Measurements from ENCODE around the gene TK1. TPM values are rescaled to one million over a fixed set of nuclear protein-coding genes. Genes with fewer than 3 reads are reported as not detected.

Gene TK1
- total RNA-seq, 1 donor: 87.2 TPM

DNA sequence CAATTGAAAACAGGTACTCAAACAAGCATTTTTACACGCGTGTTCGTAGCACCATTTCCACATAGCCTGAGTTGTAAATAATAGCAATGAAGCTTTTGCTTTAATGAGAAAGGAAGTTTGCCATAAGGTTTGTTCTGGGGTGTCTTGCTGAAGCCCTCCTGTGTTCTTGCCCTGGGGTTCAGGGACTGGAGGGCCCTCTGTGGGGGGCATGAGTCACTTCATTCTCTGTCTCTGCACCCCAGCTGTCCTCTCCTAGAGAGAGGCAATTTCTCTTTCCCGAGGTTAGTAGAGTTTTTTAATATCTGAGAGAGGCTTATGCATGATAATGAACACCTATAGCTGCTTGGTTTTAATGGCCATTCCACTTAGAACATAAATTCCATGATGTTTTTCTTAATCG is 9.9 kb upstream of the TK1 start:
- no peak overlapping the region for H3K4me3 ChIP-seq (ENCODE audit: low read depth, low read length)
- TF ChIP-seq, protein P1, sequence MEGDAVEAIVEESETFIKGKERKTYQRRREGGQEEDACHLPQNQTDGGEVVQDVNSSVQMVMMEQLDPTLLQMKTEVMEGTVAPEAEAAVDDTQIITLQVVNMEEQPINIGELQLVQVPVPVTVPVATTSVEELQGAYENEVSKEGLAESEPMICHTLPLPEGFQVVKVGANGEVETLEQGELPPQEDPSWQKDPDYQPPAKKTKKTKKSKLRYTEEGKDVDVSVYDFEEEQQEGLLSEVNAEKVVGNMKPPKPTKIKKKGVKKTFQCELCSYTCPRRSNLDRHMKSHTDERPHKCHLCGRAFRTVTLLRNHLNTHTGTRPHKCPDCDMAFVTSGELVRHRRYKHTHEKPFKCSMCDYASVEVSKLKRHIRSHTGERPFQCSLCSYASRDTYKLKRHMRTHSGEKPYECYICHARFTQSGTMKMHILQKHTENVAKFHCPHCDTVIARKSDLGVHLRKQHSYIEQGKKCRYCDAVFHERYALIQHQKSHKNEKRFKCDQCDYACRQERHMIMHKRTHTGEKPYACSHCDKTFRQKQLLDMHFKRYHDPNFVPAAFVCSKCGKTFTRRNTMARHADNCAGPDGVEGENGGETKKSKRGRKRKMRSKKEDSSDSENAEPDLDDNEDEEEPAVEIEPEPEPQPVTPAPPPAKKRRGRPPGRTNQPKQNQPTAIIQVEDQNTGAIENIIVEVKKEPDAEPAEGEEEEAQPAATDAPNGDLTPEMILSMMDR (IDR thresholded peaks at IDR 0.05; ENCODE audit: insufficient read depth, low read depth, low read length): no peak
- no peak for DNase-seq (ENCODE audit: low read depth)

DNA sequence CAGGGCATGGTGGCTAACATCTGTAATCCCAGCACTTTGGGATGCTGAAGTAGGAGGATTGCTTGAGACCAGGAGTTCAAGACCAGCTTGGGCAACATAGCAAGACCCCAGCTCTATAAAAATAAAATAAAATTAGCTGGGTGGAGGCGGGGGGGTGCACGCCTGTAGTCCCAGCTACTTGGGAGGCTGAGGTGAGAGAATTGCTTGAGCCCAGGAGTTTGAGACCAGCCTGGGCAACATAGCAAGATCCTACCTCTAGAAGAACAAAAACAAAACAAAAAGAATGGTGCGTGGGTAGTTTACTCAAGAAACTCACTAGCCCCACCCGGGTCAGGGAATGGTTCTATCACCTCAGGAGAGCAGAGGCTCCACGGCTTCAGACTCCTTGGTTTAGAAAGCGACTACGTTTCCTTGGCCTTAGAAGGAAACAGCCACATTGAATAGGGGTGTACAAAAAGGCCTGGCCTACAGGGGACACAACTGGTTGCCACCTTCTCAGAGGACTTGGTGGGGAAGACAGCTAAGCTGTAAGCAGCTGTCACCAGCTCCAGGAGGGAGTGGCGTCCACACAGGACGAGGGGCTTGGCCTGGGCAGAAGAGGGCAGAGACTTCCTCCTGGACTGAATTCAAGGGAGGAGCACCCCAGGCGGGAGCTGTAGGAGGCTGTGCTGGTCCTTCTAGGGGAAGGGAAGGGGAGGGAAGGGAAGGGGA is 716 bp downstream of the TK1 start:
- TF ChIP-seq, protein P1 (IDR thresholded peaks at IDR 0.05; ENCODE audit: insufficient read depth, low read depth, low read length): no peak
- peak overlapping the region; percentile 77 for H3K4me3 ChIP-seq (ENCODE audit: low read depth, low read length)
- no peak for DNase-seq (ENCODE audit: low read depth)

DNA sequence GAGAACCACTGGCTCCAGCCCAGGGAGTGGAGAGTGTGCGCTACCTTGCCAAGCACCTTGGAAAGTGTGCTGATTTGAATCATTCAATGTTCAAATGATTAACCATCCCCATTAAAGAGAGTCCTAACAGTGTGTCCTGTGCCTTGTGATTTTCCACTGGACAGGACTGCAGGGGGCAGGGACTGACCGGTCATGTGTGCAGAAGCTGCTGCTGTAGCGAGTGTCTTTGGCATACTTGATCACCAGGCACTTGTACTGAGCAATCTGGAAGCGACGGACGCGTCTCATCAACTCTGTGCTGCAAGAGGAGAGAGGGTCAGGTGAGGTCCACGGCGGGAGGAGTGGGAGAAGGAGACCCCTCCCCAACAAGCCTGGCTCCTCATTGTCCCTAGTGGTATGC is 2.0 kb downstream of the TK1 start:
- TF ChIP-seq, protein P1 (IDR thresholded peaks at IDR 0.05; ENCODE audit: insufficient read depth, low read depth, low read length): no peak
- no peak for DNase-seq (ENCODE audit: low read depth)
- H3K4me3 ChIP-seq (ENCODE audit: low read depth, low read length): no peak overlapping the region

DNA sequence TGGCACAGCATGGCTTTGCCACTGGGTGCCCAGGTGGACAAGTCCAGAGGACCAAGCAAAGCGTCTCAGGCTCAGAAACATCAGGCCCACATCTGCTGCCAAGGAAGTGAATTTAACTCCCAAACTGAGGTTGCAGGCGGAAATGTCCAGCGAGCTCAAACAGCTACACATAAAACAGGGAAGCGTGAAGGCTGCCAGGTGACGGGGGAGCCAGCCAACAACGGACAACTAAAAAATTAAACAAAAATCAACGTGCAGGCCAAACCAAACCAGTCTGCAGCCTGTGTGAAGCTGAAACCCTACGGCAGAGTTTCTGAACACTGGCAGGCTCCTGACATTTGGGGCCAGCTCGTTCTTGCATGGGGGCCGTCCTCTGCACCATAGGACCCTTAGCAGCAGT is 2.5 kb downstream of the TK1 start:
- TF ChIP-seq, protein P1 (IDR thresholded peaks at IDR 0.05; ENCODE audit: insufficient read depth, low read depth, low read length): no peak
- DNase-seq (ENCODE audit: low read depth): no peak
- H3K4me3 ChIP-seq (ENCODE audit: low read depth, low read length): no peak overlapping the region

DNA sequence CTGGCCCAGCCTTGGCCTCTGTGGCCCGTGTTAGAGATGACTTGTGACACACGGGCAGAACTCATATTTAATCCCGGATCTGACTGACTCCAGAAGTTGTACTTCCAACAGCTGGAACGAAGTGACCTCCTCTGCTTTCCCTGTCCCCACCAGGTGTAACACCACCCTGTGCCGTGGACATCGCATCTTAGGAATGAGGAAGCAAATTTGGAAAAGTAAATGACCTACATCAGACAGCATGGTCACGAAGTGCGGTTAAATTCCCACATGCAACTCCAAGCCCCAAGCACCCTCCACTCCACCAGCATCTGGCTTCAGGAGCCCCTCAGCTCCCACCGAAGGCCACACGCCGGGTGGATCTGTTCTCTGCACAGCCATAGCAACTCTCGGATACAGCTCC is 2.9 kb downstream of the TK1 start:
- no peak for DNase-seq (ENCODE audit: low read depth)
- no peak overlapping the region for H3K4me3 ChIP-seq (ENCODE audit: low read depth, low read length)
- TF ChIP-seq, protein P1 (IDR thresholded peaks at IDR 0.05; ENCODE audit: insufficient read depth, low read depth, low read length): no peak

DNA sequence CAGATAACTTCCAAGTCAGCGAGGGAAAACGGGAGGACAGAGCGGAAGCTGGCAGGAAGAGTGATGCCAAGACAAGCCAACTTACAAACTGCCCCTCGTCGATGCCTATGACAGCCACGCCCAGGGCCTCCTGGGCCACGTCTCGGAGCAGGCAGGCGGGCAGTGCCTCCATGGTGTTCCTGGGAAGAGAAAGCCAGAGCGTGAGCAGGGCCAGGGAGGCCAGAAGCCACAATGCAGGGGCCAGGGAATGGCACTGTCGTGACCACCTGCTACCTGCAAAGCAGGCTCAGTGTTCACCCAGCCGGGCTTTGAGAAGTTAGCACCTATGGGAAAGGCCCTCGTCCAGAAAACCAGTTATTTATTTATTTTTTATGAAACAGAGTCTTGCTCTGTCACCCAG is 4.3 kb downstream of the TK1 start:
- no peak for DNase-seq (ENCODE audit: low read depth)
- H3K4me3 ChIP-seq (ENCODE audit: low read depth, low read length): no peak overlapping the region
- TF ChIP-seq, protein P1 (IDR thresholded peaks at IDR 0.05; ENCODE audit: insufficient read depth, low read depth, low read length): no peak

DNA sequence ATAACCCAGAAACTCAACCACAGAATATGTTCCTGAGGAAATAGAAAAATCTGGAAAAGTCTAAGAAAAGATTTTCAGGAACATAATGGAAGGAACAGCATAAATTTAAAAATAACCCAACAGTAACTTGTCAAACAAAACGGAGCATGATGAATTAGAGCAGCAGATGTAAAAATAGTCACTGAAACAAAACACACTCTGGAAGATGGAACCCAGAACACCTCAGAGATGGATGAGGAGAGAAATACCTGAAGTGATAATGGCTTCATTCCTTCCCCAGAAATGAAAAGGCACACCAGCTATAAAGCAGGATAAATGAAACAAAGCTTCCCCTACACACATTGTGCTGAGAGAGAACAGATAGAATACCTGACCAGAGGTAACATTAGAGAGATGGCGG is 6.3 kb downstream of the TK1 start:
- peak overlapping the region; percentile 12 for H3K4me3 ChIP-seq (ENCODE audit: low read depth, low read length)
- no peak for DNase-seq (ENCODE audit: low read depth)
- TF ChIP-seq, protein P1 (IDR thresholded peaks at IDR 0.05; ENCODE audit: insufficient read depth, low read depth, low read length): no peak
